Measurements from ENCODE around the gene DDB1. TPM values are rescaled to one million over a fixed set of nuclear protein-coding genes. Genes with fewer than 3 reads are reported as not detected.

DDB1 gene
- total and polyA plus RNA-seq, 2 of the 13 experiments (the other 11 are each of a cell fraction or from before 2014, with no cell fraction given), result 217 to 266 TPM

GRCh38 chr11:61293867-61294716 is 38.8 kb downstream of the DDB1 start (continued):
- TF ChIP-seq ZNF562 (CRISPR knock-in tag; IDR thresholded peaks at IDR 0.05; ENCODE audit: borderline replicate concordance) (no peak), MYC (CRISPR knock-in tag; IDR thresholded peaks at IDR 0.05; ENCODE audit: borderline replicate concordance) (peak; percentile 81; the same call in 1 of the 2 replicates), FOSL2 (CRISPR knock-in tag; IDR thresholded peaks at IDR 0.05) (no peak), CBX1 (IDR thresholded peaks at IDR 0.05; ENCODE audit: low read depth) (no peak), TRIM22 (IDR thresholded peaks at IDR 0.05) (no peak), CREB1 (IDR thresholded peaks at IDR 0.05) (no peak), CREB1 (CRISPR knock-in tag; IDR thresholded peaks at IDR 0.05) (no peak), E2F2 (CRISPR knock-in tag; IDR thresholded peaks at IDR 0.05; ENCODE audit: borderline replicate concordance) (no peak), ZNF205 (CRISPR knock-in tag; IDR thresholded peaks at IDR 0.05) (no peak), TBX2 (CRISPR knock-in tag; IDR thresholded peaks at IDR 0.05; ENCODE audit: borderline replicate concordance) (0 out of 2 replicates have a peak, but pooled peaks have one; percentile 1), TAF1 (CRISPR knock-in tag; IDR thresholded peaks at IDR 0.05) (peak; percentile 53), ZBTB25 (CRISPR knock-in tag; IDR thresholded peaks at IDR 0.05) (no peak), CAMTA2 (CRISPR knock-in tag; IDR thresholded peaks at IDR 0.05; ENCODE audit: borderline replicate concordance) (no peak), POLR2A (IDR thresholded peaks at IDR 0.05; ENCODE audit: insufficient read depth in 1 of 2, low read depth in 2 of 2, low read length in 2 of 2) (peak in 1 of 2 experiments; percentile 57; a peak in 3 of 4 replicates), ZNF619 (CRISPR knock-in tag; IDR thresholded peaks at IDR 0.05) (no peak), ZBTB8A (CRISPR knock-in tag; IDR thresholded peaks at IDR 0.05; ENCODE audit: borderline replicate concordance, low read depth) (no peak), ZNF430 (CRISPR knock-in tag; IDR thresholded peaks at IDR 0.05) (no peak), ZNF788 (CRISPR knock-in tag; IDR thresholded peaks at IDR 0.05; ENCODE audit: borderline replicate concordance) (peak; percentile 50; the same call in 1 of the 2 replicates)
- TF ChIP-seq, protein P1, sequence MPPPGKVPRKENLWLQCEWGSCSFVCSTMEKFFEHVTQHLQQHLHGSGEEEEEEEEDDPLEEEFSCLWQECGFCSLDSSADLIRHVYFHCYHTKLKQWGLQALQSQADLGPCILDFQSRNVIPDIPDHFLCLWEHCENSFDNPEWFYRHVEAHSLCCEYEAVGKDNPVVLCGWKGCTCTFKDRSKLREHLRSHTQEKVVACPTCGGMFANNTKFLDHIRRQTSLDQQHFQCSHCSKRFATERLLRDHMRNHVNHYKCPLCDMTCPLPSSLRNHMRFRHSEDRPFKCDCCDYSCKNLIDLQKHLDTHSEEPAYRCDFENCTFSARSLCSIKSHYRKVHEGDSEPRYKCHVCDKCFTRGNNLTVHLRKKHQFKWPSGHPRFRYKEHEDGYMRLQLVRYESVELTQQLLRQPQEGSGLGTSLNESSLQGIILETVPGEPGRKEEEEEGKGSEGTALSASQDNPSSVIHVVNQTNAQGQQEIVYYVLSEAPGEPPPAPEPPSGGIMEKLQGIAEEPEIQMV (CRISPR knock-in tag; IDR thresholded peaks at IDR 0.05; ENCODE audit: low read depth), result 0 out of 2 replicates have a peak, but pooled peaks have one; percentile 19
- TF ChIP-seq, protein P2, sequence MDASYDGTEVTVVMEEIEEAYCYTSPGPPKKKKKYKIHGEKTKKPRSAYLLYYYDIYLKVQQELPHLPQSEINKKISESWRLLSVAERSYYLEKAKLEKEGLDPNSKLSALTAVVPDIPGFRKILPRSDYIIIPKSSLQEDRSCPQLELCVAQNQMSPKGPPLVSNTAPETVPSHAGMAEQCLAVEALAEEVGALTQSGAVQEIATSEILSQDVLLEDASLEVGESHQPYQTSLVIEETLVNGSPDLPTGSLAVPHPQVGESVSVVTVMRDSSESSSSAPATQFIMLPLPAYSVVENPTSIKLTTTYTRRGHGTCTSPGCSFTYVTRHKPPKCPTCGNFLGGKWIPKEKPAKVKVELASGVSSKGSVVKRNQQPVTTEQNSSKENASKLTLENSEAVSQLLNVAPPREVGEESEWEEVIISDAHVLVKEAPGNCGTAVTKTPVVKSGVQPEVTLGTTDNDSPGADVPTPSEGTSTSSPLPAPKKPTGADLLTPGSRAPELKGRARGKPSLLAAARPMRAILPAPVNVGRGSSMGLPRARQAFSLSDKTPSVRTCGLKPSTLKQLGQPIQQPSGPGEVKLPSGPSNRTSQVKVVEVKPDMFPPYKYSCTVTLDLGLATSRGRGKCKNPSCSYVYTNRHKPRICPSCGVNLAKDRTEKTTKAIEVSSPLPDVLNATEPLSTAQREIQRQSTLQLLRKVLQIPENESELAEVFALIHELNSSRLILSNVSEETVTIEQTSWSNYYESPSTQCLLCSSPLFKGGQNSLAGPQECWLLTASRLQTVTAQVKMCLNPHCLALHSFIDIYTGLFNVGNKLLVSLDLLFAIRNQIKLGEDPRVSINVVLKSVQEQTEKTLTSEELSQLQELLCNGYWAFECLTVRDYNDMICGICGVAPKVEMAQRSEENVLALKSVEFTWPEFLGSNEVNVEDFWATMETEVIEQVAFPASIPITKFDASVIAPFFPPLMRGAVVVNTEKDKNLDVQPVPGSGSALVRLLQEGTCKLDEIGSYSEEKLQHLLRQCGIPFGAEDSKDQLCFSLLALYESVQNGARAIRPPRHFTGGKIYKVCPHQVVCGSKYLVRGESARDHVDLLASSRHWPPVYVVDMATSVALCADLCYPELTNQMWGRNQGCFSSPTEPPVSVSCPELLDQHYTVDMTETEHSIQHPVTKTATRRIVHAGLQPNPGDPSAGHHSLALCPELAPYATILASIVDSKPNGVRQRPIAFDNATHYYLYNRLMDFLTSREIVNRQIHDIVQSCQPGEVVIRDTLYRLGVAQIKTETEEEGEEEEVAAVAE (CRISPR knock-in tag; IDR thresholded peaks at IDR 0.05; ENCODE audit: borderline replicate concordance), result no peak
